ENCODE measurements around the gene SCGB3A1.

Gene SCGB3A1

DNA sequence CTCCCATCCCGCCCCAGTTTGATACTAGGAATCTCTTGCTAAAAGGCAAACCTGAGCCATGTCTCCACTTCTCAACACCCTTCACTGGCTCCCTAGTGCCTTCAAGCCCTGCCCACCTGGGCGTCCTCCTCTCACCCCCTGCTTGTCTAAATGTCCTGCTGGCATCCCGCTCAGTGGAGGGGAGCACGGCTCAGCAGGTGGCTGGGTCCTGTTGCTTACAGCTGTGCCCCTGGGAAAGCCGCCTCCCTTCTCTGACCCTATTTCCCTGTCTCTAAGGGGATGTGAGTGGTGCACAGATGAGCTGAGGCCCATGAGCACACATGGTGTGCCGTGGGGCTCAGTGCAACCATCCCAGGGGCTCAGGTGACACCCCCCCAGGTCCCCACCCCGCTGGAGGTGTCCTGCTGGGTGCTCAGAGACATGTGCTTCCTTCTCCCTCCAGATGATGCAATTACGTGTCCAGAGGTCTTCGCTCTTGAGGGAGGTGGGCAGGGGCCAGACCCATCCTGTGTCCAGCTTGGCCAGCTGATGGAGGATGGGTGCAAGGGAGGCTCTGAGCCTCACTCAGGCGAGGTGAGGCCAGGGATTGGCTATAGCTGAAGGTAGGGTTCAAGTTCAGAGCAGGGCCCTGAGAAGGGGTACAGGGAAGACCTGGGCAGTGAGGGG, 34.0 kb upstream of the SCGB3A1 start:
- no peak for DNase-seq

DNA sequence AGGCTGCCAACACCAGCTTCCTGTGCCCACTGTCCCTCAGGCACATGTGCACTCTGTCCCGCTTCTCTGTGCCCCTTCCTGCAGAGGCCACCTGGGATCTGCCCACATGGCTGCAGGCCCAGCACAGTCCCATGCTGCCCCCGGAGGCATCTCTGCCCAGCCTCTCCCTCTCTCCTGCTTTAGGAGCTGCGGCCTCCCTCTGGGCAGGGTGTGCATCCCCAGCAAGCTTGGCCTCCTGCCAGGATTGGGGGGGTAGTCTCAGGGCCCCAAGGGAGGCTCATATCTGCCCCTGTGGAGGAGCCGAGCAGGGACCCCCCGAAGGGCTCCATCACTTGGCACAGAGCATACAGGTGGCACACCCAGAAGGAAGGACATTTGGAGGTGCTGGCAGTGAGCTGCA, 33.3 kb upstream of the SCGB3A1 start:
- no peak for DNase-seq

DNA sequence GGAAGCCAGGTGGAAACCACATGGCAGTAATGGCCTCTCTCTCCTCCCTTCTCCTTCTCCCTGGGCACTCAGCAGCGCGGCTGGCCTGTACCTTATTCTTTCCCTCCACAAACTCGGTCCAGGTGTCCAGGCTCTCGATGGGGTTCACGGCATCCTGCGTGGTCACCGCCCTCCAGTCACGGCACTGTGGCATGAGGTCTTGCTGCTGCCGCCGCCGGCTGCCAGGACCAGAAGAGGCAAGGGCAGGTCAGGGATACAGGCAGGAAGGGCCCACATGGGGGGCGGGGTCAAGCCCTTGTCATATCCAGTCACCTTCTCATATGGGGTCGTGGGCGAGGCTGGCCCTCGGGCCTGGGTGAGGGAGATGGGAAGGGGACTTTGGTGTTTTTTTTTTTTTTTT, 32.5 kb upstream of the SCGB3A1 start:
- no peak for DNase-seq

DNA sequence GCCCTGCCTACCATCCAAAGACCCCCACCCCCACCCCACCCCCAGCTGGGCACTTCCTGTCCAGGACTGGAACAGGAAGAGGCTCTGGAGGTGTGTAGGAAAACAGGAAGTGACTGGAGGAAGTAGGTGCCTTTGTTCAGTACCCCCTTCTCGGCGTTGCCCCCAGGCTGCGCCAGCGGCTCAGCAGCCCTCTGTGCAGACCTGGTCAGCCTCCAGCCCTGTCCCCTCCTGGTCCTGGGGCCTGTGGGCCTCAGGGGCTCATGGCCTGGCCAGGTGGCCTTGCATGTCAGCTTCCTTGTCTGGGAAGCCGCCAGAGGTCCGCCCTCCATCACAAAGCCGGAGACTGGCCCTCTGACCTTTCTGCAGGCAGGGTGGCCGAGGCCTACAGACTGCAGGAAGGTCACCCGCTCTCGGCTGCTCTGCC, 32.1 kb upstream of the SCGB3A1 start:
- DNase-seq = no peak

DNA sequence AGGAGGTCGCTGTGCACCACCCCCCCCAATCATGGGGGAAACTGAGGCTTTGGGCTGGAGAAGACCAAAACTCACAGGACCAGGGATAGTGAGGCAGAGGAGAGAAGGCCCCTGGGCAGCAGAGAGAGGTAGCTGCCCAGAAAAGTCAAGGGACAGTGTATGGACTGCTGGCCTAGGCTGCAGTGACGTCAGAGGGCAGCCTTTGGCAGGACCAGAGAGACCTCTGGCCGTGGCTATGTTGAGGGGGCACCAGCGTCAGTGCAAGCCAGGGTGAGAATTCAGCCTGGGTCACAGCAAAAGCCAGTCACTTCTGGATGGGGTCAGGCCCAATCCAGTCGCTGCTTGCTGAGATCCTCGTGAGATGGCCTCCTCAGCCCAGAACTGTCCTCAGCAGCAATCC, 31.6 kb upstream of the SCGB3A1 start:
- no peak for DNase-seq

DNA sequence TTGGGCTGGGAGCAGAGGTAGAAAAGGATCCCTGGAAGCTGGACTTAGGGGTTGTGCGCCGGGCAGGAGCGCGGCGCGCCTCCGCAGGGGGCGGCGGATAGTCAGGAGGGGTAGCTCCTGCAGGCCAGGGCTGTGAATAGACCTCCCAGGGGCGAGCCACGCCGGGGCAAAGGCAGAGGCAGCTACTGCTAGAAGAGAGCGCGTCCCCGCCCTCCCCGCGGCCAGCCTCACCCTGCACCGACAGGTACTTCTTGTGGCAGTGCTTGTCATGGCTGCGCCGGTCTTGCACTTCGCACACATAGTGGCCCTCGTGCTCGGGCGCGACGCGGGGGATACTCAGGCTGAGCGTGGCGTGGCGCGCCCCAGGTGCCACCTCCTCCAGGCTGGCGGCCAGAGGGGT, 30.0 kb upstream of the SCGB3A1 start:
- no peak for DNase-seq

DNA sequence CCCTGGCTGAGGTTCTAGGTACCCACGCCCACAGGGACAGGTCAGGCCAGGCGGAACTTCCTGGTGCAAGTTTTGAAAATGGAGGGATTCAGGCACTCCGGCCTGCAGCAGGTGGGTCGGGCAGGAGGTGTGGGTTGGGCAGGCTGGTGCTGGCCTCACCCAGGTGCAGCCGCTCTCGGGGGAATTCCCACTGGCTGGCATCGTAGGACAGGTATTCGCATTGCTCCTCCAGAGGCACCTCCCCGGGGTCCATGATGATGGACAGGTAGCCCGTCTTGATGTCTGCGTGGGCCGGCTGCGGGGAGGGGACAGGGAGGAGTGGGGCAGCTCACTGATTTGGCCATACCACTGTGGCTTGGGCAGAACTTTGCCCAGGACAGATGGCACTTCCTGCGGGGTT, 28.7 kb upstream of the SCGB3A1 start:
- no peak for DNase-seq

DNA sequence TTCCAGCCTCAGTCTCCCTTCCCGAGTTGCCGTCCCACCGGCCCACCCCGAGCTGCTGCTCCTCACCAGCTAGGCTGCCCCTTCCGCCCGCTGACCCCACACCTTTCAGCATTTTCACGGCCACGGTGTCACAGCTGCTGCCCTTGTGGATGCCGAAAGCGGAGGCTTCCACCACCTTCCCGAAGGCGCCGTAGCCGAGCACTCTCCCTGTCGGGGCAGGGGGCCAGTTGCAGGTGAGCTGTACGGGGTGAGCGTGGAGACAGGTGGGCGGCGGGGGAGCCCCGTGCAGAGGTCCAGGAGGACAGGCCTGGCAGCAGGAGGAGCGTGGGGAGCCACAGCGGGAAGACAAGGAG, 28.2 kb upstream of the SCGB3A1 start:
- no peak for DNase-seq

DNA sequence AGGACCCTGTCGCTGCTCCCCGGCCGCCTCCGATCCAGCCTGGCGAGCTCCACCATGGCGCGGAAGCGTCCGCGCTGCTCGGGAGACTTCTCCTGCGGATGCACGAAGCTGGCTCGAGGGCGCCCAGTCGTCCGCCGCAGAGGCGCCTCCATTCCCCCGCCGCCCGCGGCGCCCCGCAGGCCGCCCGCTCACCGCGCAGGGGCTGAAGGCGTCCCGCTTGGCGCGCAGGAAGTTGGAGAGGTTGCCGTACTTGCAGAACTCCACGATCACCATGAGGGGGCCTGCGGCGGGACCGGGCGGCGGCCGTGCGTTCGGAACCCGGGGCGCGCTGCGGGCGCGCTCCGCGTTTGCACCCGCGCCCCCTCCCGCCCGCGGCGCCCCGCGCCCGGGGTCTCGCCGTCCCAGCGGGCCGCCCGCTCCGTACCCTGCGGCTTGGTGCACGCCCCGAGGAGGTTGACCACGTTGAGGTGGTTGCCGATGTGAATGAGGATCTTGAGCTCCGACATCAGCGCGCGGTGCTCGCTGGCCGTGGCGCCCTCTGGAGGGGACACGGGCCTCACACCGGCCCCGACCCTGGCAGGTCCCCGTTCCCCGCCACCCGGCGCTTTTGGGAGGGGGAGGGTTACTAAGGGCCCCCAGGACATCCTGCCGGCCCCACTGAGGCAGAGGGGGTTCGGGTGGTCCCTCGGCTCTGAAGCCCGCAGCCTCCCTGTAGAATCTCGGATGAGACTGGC, 27.7 kb upstream of the SCGB3A1 start:
- no peak for DNase-seq

DNA sequence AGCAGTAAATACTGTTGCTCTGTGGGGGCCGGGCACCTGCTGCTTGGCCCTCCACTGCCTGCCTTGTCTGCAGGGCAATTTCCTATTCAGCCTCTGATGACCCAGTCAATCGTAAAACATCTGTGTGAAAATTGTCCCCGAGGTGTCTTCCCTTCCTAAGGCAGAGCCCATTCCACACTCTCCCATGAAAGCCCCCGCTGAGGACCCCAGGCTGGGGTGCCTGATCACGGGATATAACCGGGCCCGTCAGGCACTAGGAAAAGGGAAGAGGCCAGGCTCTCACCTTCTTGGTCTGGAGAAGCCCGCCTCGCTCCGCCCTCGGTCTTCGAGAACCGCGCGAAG, 27.2 kb upstream of the SCGB3A1 start:
- no peak for DNase-seq

DNA sequence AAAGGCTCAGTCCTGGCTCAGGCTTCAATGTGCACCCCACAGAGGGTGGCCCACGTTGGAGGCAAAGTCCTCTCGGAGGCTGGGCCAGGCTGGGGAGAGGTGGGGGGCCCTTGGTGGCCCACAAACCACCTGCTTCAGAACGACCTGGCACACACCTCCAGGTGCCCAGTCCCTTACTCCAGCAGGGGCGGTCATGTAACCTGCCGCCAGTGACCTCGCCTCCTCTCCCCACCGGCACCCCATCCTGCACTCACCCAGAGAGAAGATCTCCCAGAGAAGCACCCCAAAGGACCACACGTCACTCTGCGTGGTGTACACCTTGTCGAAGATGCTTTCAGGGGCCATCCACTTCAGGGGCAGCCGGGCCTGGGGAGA, 22.5 kb upstream of the SCGB3A1 start:
- DNase-seq = no peak

DNA sequence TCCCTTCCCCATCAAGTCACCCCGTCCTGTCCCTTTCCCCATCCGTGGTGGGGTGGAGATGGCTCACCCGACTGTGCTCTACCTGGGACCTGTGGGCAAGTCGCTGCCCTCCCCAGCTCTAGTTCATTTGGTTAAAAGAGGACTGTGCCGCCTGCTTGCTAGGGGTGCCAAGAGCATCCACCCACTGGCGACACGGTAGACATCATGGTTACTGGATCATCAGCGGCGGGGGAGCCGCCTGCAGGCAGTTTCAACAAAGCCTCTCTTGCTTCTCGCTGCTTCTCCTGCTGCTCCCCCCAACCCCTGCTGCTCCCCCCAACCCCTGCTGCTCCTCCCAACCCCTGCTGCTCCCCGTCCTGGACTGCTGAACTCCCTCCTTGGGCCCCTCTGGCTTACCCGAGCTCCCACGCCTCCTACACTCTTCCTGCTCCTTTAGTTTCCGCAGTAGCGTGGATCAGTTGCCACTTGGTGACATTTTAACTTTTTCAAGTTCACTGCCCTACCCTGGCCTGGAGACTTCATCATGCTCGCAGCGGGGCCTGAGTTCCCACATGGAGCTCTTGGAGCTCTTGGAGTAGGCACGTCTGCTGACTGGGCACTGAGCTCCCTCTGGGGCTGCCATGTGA, 22.0 kb upstream of the SCGB3A1 start:
- no peak for DNase-seq

DNA sequence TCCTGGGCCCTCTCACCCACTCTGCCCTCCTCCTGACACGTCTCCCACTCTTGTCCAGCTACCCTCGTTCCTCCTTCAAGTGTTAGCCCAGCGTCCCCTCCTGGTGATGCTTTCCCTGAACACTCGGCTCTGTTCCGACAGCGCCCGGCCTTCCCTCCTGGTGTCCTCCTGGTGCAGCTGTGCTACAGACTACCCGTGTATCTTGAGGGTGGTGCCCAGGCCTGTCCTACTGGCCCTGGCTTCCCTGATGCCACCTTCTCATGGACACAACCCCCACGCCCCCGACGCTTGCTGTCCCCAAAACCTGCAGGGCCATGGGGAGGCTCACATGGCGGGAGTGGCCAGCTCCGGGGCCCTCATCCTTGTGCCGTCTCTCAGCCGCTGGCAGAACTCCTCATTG, 21.4 kb upstream of the SCGB3A1 start:
- DNase-seq = no peak

DNA sequence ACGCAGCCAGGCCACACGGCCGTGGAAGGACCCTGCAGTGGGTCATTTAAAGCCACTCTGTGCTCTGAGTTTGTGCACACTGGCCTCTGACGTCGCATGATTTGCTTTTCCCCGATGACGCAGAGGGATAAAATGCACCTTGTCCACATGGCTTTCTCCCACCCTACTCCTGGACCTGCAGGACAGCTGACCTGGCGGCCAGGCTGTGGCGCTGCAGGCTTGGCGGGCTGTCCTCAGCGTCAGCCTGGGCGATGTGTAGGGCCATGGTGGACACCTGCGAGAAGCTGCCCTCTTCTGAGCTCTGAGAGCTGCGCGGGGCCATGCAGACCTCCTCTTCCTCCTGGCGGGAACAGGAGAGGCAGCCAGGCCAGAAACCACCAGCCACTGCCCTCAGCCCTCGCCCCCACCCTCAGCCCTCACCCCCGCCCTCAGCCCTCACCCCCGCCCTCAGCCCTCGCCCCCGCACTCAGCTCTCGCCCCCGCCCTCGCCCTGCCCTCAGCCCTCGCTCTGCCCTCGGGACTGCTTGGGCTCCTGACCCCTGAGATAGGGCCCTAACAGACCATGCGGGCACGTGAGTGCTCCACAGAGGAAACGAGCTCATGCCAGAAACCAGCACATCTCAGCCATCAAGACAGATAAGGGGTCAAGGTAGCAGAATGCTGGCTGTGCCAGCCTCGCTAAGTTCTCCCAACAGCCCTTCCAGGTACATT, 20.0 kb upstream of the SCGB3A1 start:
- no peak for DNase-seq

DNA sequence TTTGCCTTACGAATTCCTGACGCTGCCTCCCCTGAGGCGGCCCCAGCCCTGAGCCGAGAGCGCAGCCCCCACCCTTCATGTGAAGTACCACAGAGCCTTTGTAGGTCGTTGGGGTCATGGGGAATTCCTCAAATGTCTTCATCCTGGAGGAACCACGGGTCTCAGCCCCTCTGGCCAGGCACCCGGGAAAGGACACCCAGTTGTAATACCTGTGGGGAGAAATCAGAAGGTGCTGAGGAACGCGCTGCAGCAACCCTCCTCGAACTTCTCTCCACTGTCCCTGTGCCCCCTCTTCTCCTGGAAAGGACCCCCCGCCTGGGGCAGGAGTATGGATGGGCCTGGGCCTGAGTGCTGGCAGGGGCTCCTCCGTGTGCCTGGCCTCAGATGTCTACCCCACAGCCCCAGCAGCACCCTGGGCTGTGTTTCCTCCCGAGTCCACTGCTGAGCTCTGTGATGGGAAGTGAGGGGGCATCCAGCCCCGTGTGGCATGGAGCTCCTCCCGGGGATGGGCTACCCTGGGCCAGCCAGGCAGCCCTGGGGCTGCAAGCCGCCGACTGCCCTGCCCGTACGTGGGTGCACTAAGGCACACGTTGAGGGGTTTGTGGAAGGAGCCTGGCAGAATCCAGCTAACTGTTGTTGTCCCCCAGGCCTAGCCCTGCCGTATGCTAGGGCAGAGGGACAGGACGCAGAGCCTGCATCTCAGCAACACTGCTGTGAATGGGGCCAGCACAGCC, 18.7 kb upstream of the SCGB3A1 start:
- DNase-seq = no peak

DNA sequence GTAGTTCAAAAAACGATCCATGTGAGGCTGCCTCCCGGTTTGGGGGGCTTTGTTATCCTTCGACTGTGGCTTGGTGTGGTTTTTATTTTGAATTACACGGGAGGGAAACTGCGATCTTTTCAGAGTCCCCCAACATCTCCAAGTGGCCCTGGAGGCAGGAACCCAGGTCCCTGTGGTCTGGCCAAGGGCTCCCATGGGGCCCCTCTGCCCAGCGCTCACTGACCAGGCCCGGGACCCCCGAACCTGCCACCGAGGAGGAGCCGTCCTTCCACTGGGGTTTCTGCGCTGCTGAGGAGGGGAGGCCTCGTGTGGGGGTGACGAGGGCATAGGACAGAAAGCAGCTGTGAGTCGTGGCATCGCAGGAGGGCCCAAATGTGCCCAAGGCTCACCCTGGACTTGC, 18.1 kb upstream of the SCGB3A1 start:
- DNase-seq = no peak

DNA sequence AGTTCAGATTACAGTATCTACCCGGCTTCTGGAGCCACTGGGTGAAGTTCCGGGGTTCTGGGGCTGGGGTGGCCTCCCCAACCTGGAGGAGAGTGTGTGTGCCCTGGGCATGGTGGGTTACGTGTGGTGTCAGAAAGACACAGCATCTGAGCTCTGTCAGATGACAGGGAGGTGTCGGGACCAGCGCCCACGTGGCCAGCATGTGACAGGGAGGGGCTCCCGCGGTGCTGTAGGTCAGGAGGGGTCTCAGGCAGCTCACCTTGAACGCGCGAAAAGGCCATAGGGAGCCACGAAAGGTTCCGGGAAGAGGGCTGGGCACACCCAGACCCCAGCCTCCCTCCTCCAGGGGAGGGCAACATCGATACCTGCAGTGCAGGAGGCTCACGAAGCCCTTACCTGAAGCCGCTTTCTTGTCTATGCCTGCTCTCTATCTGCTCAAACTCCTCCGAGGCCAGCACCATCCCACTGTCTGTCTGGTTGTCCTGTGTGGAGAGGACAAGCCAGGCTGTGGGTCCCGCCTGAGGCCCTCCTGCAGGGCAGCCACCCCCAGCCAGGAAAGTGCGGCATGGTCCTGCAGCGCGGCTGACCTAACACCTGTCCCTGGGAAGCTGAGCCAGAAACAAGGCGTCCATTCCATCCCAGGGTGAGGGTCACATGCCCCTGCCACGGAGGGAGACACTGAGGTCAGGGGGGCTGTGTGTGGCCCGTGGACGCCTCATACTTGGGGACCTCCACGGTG, 17.4 kb upstream of the SCGB3A1 start:
- no peak for DNase-seq

DNA sequence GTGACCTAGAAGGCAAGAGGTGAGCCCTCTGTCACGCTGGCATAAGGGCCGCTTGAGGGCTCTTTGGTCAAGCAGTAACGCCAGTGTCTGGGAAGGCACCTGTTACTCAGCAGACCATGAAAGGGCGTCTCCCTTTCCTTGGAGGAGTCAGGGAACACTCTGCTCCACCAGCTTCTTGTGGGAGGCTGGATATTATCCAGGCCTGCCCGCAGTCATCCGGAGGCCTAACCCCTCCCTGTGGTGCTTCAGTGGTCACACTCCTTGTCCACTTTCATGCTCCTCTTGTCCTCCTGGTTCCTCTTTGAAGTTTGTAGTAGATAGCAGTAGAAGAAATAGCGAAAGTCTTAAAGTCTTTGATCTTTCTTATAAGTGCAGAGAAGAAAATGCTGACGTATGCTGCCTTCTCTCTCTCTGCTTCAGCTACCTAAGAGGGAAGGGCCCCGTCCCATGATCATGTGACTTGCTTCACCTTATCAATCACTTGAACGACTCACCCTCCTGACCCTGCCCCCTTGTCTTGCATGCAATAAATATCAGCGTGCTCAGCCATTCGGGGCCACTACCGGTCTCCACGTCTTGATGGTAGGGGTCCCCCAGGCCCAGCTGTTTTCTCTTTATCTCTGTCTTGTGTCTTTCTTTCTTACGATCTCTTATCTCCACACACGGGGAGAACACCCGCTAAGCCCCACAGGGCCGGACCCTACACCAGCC, 16.7 kb upstream of the SCGB3A1 start:
- DNase-seq = no peak

DNA sequence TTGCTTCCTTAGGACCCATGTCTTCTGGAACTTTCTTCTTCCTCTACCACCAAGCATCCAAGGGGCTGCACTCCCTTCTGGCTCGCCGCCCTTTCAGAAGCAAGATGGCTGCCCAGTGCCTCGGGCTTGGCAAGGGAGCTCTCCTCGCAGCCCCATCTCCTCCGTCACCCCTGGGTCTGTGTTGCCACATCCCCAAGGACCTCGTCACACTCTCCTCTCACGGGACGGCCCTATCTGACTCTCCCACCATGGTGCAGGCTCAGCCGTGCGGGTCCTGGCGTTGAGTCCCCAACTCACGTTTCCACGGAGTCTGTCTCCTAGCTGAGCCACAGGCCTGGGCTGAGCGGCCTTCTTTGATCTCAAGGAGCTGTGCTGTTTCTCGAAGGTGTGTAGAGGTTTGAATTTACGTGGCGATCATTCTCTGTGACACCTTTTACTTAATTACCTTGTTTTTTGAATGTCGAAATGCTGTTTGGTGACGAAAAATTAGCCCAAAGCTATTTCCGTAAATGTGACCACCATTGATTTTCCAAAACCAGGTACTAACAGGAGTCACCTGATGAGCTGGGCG, 15.0 kb upstream of the SCGB3A1 start:
- no peak for DNase-seq

DNA sequence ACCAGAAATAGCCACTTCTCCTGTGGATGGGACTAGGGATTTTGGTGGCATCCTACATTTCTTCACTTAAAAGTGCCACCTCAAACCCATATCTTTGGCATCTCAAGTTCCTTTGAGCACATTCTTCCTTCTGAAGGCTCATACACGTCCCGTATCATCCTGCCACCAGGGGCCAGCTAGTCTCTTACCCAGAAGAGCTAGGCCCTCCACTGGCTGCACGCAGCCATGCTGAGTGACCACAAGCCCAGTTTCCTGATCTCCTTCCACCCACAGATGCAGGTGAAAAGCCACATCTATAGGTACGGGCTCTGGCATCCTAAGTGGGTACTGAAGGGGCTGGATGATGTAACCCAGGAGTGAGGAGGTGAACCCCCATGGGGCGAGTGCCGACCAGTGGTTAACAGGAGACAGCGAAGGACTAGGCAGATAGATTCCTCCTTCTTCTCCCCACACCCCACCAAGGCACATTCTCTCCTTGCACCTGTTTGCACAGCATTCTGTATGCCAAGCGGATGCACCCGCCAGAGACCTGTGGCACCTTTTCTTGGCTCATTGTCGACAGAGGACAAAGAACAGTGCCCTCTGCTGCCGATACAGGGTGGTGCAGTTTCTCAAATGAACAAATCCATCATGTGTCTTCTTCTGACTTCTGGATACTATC, 14.4 kb upstream of the SCGB3A1 start:
- peak; percentile 66 for DNase-seq

DNA sequence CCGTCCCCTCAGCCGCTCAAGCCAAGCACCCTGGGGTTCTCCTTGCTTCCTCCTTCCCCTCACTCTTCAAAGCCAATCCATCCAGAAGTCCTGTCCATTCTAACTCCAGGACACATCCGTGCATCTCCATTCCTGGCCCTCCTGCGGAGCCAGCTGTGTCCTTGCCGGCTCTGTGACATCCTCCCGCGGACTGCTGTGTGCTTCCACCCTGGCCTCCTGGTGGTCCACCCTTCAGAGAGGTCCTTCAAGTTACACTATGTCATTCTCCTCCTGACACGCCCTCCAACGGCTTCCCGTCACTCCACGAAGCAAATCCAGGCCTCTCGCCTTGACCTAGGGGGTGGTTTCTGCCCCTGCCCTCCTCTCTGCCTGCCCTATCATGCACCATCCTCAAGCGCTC, 13.0 kb upstream of the SCGB3A1 start:
- no peak for DNase-seq

All from NCI-H2029 (cell line).